HepG2 (cell line): Measurements from ENCODE around the gene GOLGA8B. TPM values are rescaled to one million over a fixed set of nuclear protein-coding genes. Genes with fewer than 3 reads are reported as not detected.
"Not testable (repeated sequence)": the region's sequence is repeated elsewhere in the genome, so short reads cannot be mapped to it uniquely, and the experiment has no call there.

Experiments used
- ATAC-seq: fragments of 200-7000 bp; cut with Tn5 transposase; 3 replicates; pipeline ENCODE4 v1.9.1; 2020; ENCODE audit warnings: mild to moderate bottlenecking, moderate library complexity
- BruUV-seq: library from RNA; stranded (reverse); fragments of 400-500 nt; replicated peaks from 2 replicates; lab custom pipeline; 2021; lab: Mats Ljungman, UMichigan
- CTCF ChIA-PET: fragments of 300-600 bp; formaldehyde crosslinking; extraction: SDS; loops from one replicate; lab custom pipeline; 2021; ENCODE audit warnings: low total read pairs, inconsistent platforms, low intra/inter-chr PET ratio; lab: Yijun Ruan, JAX
- POLR2A ChIA-PET: fragments of 350-600 bp; sonication (Branson Sonifier 250); formaldehyde crosslinking; loops from one replicate; lab custom pipeline; 2020; ENCODE audit warnings: antibody characterized with exemption, inconsistent platforms; lab: Yijun Ruan, JAX
- DNase-seq: peaks from one replicate; pipeline ENCODE4 v3.0.0-alpha.2; 2015; ENCODE audit warnings: low spot score
- FAIRE-seq: peaks from 3 replicates; lab custom pipeline; 2011; peaks lifted over from hg19 to GRCh38; lab: Jason Lieb, UNC
- H2AFZ ChIP-seq: one replicate; pipeline ENCODE4 v1.6.1; 2011; ENCODE audit warnings: low read length, inconsistent platforms
- H3K27ac ChIP-seq: fragments of 300-600 bp; 3 replicates; pipeline ENCODE4 v1.8.0; 2011; ENCODE audit warnings: mixed run types, mild to moderate bottlenecking, mixed read lengths, low read length, inconsistent platforms; ENCODE audit not compliant: insufficient read depth; ENCODE audit errors: extremely low read length
- H3K27me3 ChIP-seq, 2 experiments: fragments of 200-600 bp in 1 of 2; 2 replicates in 1 of 2; 3 replicates in 1 of 2; pipeline versions ENCODE4 v1.6.0 to v1.8.0; 2011; ENCODE audit warnings: low read length in 2 of 2, mild to moderate bottlenecking in 2 of 2, moderate library complexity in 2 of 2, inconsistent platforms in 1 of 2; ENCODE audit not compliant: insufficient read depth in 2 of 2, control insufficient read depth in 1 of 2
- H3K36me3 ChIP-seq, 2 experiments: fragments of 200-600 bp in 1 of 2; replicated peaks in 1 of 2; 2 replicates in 1 of 2; 3 replicates in 1 of 2; pipeline versions ENCODE4 v1.5.1 to v1.8.0; 2011; ENCODE audit warnings: low read length in 2 of 2, inconsistent platforms in 1 of 2; ENCODE audit not compliant: insufficient read depth in 2 of 2, control insufficient read depth in 1 of 2
- H3K4me1 ChIP-seq: 2 replicates; pipeline ENCODE4 v1.5.1; 2012; ENCODE audit warnings: low read length, inconsistent platforms; ENCODE audit not compliant: insufficient read depth
- H3K4me2 ChIP-seq: 2 replicates; pipeline ENCODE4 v1.6.0; 2011; ENCODE audit warnings: low read depth, low read length, inconsistent platforms
- H3K4me3 ChIP-seq, 3 experiments: fragments of 200-600 bp in 1 of 3; sonication (generic), shearing (Covaris generic) in 1 of 3; replicated peaks in 1 of 3; 2 replicates each; pipeline ENCODE4 v1.5.1; 2011 to 2016; ENCODE audit warnings: low read length in 3 of 3, inconsistent platforms in 2 of 3, low read depth in 2 of 3, mild to moderate bottlenecking in 2 of 3, control low read depth in 1 of 3, mixed read lengths in 1 of 3; ENCODE audit not compliant: insufficient read depth in 1 of 3
- H3K79me2 ChIP-seq: one replicate; pipeline ENCODE4 v1.6.1; 2011; ENCODE audit warnings: low read length, inconsistent platforms; ENCODE audit not compliant: insufficient read depth
- H3K9ac ChIP-seq: 2 replicates; pipeline ENCODE4 v1.6.0; 2011; ENCODE audit warnings: mild to moderate bottlenecking, low read depth, low read length, inconsistent platforms; ENCODE audit not compliant: insufficient read depth
- H3K9me3 ChIP-seq: 2 replicates; pipeline ENCODE4 v1.5.1; 2012; ENCODE audit warnings: mild to moderate bottlenecking, low read length
- H4K20me1 ChIP-seq: 2 replicates; pipeline ENCODE4 v1.6.0; 2011; ENCODE audit warnings: inconsistent platforms, mild to moderate bottlenecking, low read length, moderate library complexity; ENCODE audit not compliant: insufficient read depth
- WGBS: methylation state at CpG from one replicate; pipeline ENCODE4 v1.1.6; 2017; ENCODE audit warnings: low lambda C conversion rate; 5-methylcytosine and 5-hydroxymethylcytosine counted together
- in situ Hi-C: cut with HindIII; loops from 2 replicates; pipeline ENCODE4 v1.10.0; 2017; ENCODE audit warnings: low pct_unique_long_range_greater_than_20kb; ENCODE audit not compliant: extremely low pct_ligation_motif_present
- intact Hi-C: fragments of 100-400 bp; cut with micrococcal nuclease; formaldehyde crosslinking; loops from one replicate; pipeline ENCODE4 v1.10.0; 2022; ENCODE audit not compliant: unreplicated experiment
- polyA plus RNA-seq, 8 experiments: library from polyadenylated mRNA; depleted of rRNA in 3 of 8; stranded (reverse) in 7 of 8; unstranded in 1 of 8; fragments of >200 nt; fragmentation: Illumina TruSeq in 4 of 8; extraction: Trizol in 4 of 8; gene quantifications; 2 replicates each; pipeline versions ENCODE4 v1.2.1 to v1.2.3, GENCODE V29; 2011 to 2016; ENCODE audit warnings: low read depth in 4 of 8, missing spikeins in 1 of 8, mixed read lengths in 1 of 8; ENCODE audit not compliant: insufficient read depth in 1 of 8
- small RNA-seq, 3 experiments: library from RNA; depleted of rRNA; stranded (forward); fragments of <200 nt; gene quantifications; one replicate each; pipeline ENCODE3, GENCODE V24; 2012; ENCODE audit warnings: low read depth in 2 of 3, low replicate concordance in 1 of 3; ENCODE audit not compliant: insufficient read length in 3 of 3, insufficient read depth in 2 of 3
- total RNA-seq, 5 experiments: library from RNA; depleted of rRNA; stranded (reverse); fragments of >200 nt; fragmentation: Illumina TruSeq; extraction: Trizol; gene quantifications; 2 replicates each; pipeline ENCODE4 v1.2.3, GENCODE V29; 2016; ENCODE audit warnings: low read depth in 1 of 5

GOLGA8B gene
- total and polyA plus RNA-seq, 2 of the 13 experiments (the other 11 are each of a cell fraction or from before 2014, with no cell fraction given), result 38.8 to 89.0 TPM

DNA sequence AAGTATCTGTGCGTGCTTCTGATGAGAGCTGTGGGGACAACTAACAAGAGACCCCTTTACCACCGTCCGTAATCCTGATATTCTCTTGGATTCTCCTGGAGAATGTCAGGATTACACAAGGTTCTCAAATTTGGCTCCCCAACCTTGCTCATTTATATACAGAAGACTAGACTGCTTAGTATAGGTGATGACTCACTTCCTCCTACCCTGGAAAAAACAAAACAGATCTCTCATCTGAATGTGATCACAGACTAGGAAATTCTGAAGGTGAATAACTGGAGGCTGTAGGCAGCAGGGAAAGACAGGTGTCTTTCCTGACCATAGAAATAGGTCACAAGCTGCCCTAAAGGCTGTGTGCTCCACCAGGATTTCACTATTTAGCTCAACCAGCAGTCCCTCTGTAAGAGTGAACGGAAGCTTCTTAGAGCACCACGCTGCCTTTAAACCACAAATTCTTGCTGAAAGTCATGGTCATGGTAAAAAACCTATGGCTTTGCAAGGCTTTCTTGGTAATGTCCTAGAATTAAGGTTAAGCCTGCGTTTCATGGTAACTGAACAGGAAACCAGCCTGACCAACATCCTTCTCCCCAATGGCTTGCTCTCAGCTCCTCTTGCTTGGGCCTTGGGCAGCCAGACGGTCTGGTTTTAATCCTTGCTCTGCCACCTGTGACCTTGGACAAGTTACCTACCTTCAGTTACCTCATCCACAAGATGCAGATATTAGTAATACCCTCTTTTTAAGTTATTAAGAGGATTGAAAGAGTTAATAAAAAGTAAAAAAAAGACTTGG, 39.4 kb downstream of the GOLGA8B start:
- H3K4me2 ChIP-seq, H3K4me1 ChIP-seq, H2AFZ ChIP-seq, H3K4me3 ChIP-seq, FAIRE-seq, H3K9me3 ChIP-seq, DNase-seq, intact Hi-C loops, H3K79me2 ChIP-seq, POLR2A ChIA-PET, H3K27me3 ChIP-seq, CTCF ChIA-PET, in situ Hi-C loops, H3K36me3 ChIP-seq, ATAC-seq, H4K20me1 ChIP-seq, H3K27ac ChIP-seq, H3K9ac ChIP-seq, BruUV-seq: not testable (repeated sequence)
- no CpG with 5 or more reads among the region's 7 CpGs for WGBS

DNA sequence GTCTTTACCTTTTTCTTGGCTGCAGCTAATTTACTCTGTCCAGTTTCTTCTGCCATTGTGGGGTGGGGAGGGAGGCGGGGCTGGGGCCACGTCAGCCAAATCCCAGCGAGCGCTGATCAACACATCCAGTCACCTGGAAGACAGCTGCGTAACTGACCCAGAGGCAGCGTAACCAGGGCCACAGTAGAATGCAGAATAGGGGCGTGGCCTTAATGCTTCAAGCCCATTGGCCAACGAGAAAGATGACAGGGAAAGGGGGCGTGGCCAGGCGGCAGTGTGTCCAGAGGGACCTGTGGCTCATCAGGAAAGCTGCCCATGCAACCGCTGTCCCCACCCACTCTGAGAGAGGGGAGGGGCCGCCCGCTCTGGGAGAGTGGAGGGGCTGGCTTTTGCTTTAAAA, 47.6 kb downstream of the GOLGA8B start:
- in situ Hi-C loops, H3K27ac ChIP-seq, BruUV-seq, H3K9ac ChIP-seq, H3K9me3 ChIP-seq, H4K20me1 ChIP-seq, H3K36me3 ChIP-seq, CTCF ChIA-PET, DNase-seq, H3K4me3 ChIP-seq, POLR2A ChIA-PET, H3K27me3 ChIP-seq, H2AFZ ChIP-seq, H3K4me1 ChIP-seq, FAIRE-seq, H3K4me2 ChIP-seq, intact Hi-C loops, ATAC-seq, H3K79me2 ChIP-seq: not testable (repeated sequence)
- WGBS, result no CpG with 5 or more reads among the region's 13 CpGs

Small RNA genes lying within 50 kb of the gene (small RNA-seq; reads per million reads assigned to genes)
- 0 reads per million in 3 experiments for gene RF00425

Other genes with a start within 250 kb of the GOLGA8B start
- gene SLC12A6, start 245.9 kb downstream of the GOLGA8B start, total RNA-seq (2016; rRNA removed; fragmentation: Illumina TruSeq; extraction: Trizol), result 10.1 and 15.2 TPM in 2 replicates
- gene SLC12A6, start 245.9 kb downstream of the GOLGA8B start, polyA plus RNA-seq (2011; rRNA removed), result 27.9 and 30.1 TPM in 2 replicates
- 239 and 316 TPM in 2 replicates for gene NOP10, start 240.5 kb downstream of the GOLGA8B start, total RNA-seq (2016; rRNA removed; fragmentation: Illumina TruSeq; extraction: Trizol)
- gene NOP10, start 240.5 kb downstream of the GOLGA8B start, polyA plus RNA-seq (2011; rRNA removed), result 369 and 407 TPM in 2 replicates
- not detected in 2 replicates for gene NUTM1, start 240.3 kb downstream of the GOLGA8B start, total RNA-seq (2016; rRNA removed; fragmentation: Illumina TruSeq; extraction: Trizol)
- gene NUTM1, start 240.3 kb downstream of the GOLGA8B start, polyA plus RNA-seq (2011; rRNA removed), result not detected in 2 replicates
- gene LPCAT4, start 216.5 kb downstream of the GOLGA8B start, total RNA-seq (2016; rRNA removed; fragmentation: Illumina TruSeq; extraction: Trizol), result 2.2 and 8.1 TPM in 2 replicates
- 57.1 and 64.6 TPM in 2 replicates for gene LPCAT4, start 216.5 kb downstream of the GOLGA8B start, polyA plus RNA-seq (2011; rRNA removed)
- gene GOLGA8A, start 145.8 kb downstream of the GOLGA8B start, total RNA-seq (2016; rRNA removed; fragmentation: Illumina TruSeq; extraction: Trizol), result 1.6 and 17.1 TPM in 2 replicates
- gene GOLGA8A, start 145.8 kb downstream of the GOLGA8B start, polyA plus RNA-seq (2011; rRNA removed), result 43.7 and 47.8 TPM in 2 replicates
- not detected in 2 replicates for gene GJD2, start 171.3 kb upstream of the GOLGA8B start, total RNA-seq (2016; rRNA removed; fragmentation: Illumina TruSeq; extraction: Trizol)
- gene GJD2, start 171.3 kb upstream of the GOLGA8B start, polyA plus RNA-seq (2011; rRNA removed), result not detected in 2 replicates
- gene ACTC1, start 211.9 kb upstream of the GOLGA8B start, total RNA-seq (2016; rRNA removed; fragmentation: Illumina TruSeq; extraction: Trizol), result not detected in 2 replicates
- gene ACTC1, start 211.9 kb upstream of the GOLGA8B start, polyA plus RNA-seq (2011; rRNA removed), result not detected in 2 replicates